Peyer's patch (tissue), 4 donors: ENCODE measurements around the gene ZNF385D. TPM values are rescaled to one million over a fixed set of nuclear protein-coding genes. Genes with fewer than 3 reads are reported as not detected.

Experiments used
- DNase-seq, 3 donors: peaks; one replicate each; pipeline ENCODE4 v3.0.0-alpha.2; 2017 to 2019
- H3K27ac ChIP-seq, 4 donors: fragments of 200-600 bp; sonication (generic); one replicate each; pipeline ENCODE4 v1.5.1; 2016 to 2019
- H3K27me3 ChIP-seq, 2 donors: fragments of 200-600 bp; sonication (generic); one replicate each; pipeline ENCODE4 v1.5.1; 2019
- H3K36me3 ChIP-seq, 3 donors: fragments of 200-600 bp; sonication (generic); one replicate each; pipeline ENCODE4 v1.5.1; 2016 to 2019
- H3K4me1 ChIP-seq, 4 donors: fragments of 200-600 bp; sonication (generic); one replicate each; pipeline ENCODE4 v1.5.1; 2016 to 2019
- H3K4me3 ChIP-seq, 4 donors: fragments of 200-600 bp; sonication (generic); 1 replicate in 3 of 4; 2 replicates in 1 of 4; pipeline ENCODE4 v1.5.1; 2016 to 2019; ENCODE audit warnings: mild to moderate bottlenecking in 1 of 4
- H3K9me3 ChIP-seq, 4 donors: fragments of 200-600 bp; sonication (generic); one replicate each; pipeline ENCODE4 v1.5.1; 2016 to 2019; ENCODE audit warnings: mild to moderate bottlenecking in 1 of 4
- CTCF ChIP-seq, 6 experiments: fragments of 450-650 bp in 4 of 6; fragments of 200-600 bp in 2 of 6; sonication (generic) in 1 of 6; IDR thresholded peaks; one replicate each; pipeline ENCODE4 v1.5.1; 2017 to 2019; ENCODE audit warnings: antibody characterized with exemption in 6 of 6, mild to moderate bottlenecking in 3 of 6, moderate library complexity in 1 of 6
- POLR2A ChIP-seq, 2 donors: fragments of 450-650 bp; IDR thresholded peaks; one replicate each; pipeline ENCODE4 v1.5.1; 2017; ENCODE audit warnings: antibody characterized with exemption in 2 of 2, mild to moderate bottlenecking in 2 of 2, moderate library complexity in 2 of 2
- total RNA-seq, 4 donors: library from RNA; depleted of rRNA; stranded (reverse); fragments of >200 nt; gene quantifications; one replicate each; pipeline ENCODE4 v1.1.0, GENCODE V29; 2016

ZNF385D gene
- total RNA-seq, 4 donors from 2014 or later = 1.1 to 3.3 (median 1.8) TPM

- no peaks in the 10 kb centered on the region for H3K9me3 ChIP-seq
- no peak overlapping the region for H3K27ac ChIP-seq
- H3K4me1 ChIP-seq = no peaks in the 10 kb centered on the region
- H3K36me3 ChIP-seq = no peaks in the 10 kb centered on the region
- H3K4me3 ChIP-seq = no peak overlapping the region
- no peak for DNase-seq
- no peak for TF ChIP-seq POLR2A (IDR thresholded peaks at IDR 0.05)
- TF ChIP-seq CTCF (IDR thresholded peaks at IDR 0.05) = no peak
- H3K27me3 ChIP-seq = no peaks in the 10 kb centered on the region
These were observed 149.8 kb downstream of the ZNF385D start for GRCh38 chr3:21601178-21601577.

GRCh38 chr3:21599890-21600289 lies 151.1 kb downstream of the ZNF385D start:
- no peak for DNase-seq
- Histone ChIP-seq H3K27ac (no peak overlapping the region), H3K4me3 (no peak overlapping the region), H3K4me1 (no peaks in the 10 kb centered on the region), H3K27me3 (no peaks in the 10 kb centered on the region), H3K9me3 (no peaks in the 10 kb centered on the region), H3K36me3 (no peaks in the 10 kb centered on the region)
- no peak for TF ChIP-seq CTCF (IDR thresholded peaks at IDR 0.05)

- Histone ChIP-seq H3K36me3 (no peaks in the 10 kb centered on the region), H3K4me1 (no peaks in the 10 kb centered on the region), H3K27me3 (no peaks in the 10 kb centered on the region), H3K27ac (no peak overlapping the region), H3K4me3 (no peak overlapping the region), H3K9me3 (no peaks in the 10 kb centered on the region)
- TF ChIP-seq CTCF (IDR thresholded peaks at IDR 0.05) (no peak), POLR2A (IDR thresholded peaks at IDR 0.05) (no peak)
- DNase-seq = no peak
These were observed 158.2 kb downstream of the ZNF385D start for GRCh38 chr3:21592828-21593227.

GRCh38 chr3:21587894-21588293 lies 163.1 kb downstream of the ZNF385D start:
- H3K27ac ChIP-seq = no peak overlapping the region
- no peaks in the 10 kb centered on the region for H3K4me1 ChIP-seq
- no peaks in the 10 kb centered on the region for H3K27me3 ChIP-seq
- TF ChIP-seq POLR2A (IDR thresholded peaks at IDR 0.05) = no peak
- no peak for TF ChIP-seq CTCF (IDR thresholded peaks at IDR 0.05)
- H3K4me3 ChIP-seq = no peak overlapping the region
- no peak for DNase-seq
- no peaks in the 10 kb centered on the region for H3K36me3 ChIP-seq
- no peaks in the 10 kb centered on the region for H3K9me3 ChIP-seq

GRCh38 chr3:21585216-21585740 lies 165.7 kb downstream of the ZNF385D start:
- Histone ChIP-seq H3K36me3 (no peaks in the 10 kb centered on the region), H3K4me3 (no peak overlapping the region), H3K9me3 (no peaks in the 10 kb centered on the region), H3K27me3 (no peaks in the 10 kb centered on the region), H3K4me1 (no peaks in the 10 kb centered on the region), H3K27ac (no peak overlapping the region)
- no peak for DNase-seq
- TF ChIP-seq CTCF (IDR thresholded peaks at IDR 0.05) (no peak), POLR2A (IDR thresholded peaks at IDR 0.05) (no peak)

GRCh38 chr3:21573291-21573690 lies 177.7 kb downstream of the ZNF385D start:
- no peak overlapping the region for H3K27ac ChIP-seq
- TF ChIP-seq CTCF (IDR thresholded peaks at IDR 0.05) (no peak), POLR2A (IDR thresholded peaks at IDR 0.05) (no peak)
- no peaks in the 10 kb centered on the region for H3K27me3 ChIP-seq
- no peaks in the 10 kb centered on the region for H3K36me3 ChIP-seq
- no peaks in the 10 kb centered on the region for H3K4me1 ChIP-seq
- H3K9me3 ChIP-seq = no peaks in the 10 kb centered on the region
- no peak overlapping the region for H3K4me3 ChIP-seq
- DNase-seq = no peak
